Right forelimb (tissue), 1 donor: ENCODE data around the gene XYLT1.
A peak's percentile ranks its signal among the peaks of the same experiment; 100 is the strongest.

Experiments
- DNase-seq: peaks from one replicate; pipeline ENCODE4 v3.0.0-alpha.2; 2018

XYLT1 gene

DNA sequence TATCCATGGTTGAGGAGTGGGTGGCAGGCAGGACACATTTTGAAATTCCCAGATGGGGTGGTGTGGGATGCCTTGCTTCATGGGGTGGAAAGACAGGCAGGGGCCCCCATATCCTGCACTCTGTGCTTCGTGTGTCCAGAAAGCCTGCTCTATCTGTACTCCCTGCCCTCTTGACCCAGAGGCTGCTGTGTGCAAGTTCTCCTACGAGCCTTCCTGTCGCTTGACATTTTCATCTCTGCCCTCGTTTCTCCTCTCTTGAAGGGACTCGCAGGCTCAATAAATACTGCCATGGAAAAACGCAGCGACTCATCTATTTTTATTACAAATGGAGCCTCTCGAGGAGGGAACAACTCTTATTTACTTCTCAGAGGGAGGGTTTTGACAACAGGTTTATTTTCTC lies 254.8 kb downstream of the XYLT1 start:
- no peak for DNase-seq

DNA sequence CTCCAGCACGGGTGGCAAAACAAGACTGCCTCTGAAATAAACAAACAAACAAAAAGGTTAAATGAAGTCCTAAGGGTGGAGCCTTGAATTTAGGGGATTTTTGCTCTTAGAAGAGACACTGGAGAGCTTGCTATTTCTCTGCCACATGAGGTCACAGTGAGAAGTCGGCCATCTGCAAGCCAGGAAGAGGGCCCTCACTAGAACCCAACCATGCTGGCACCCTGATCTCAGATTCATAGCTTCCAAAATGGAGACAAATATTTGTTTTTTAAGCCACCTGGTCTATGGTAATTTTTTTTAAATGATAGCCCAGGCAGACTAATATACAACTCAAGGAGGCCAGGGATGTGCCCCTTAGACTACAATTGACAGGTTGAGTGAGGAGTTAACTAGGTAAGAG lies 255.5 kb downstream of the XYLT1 start:
- no peak for DNase-seq

DNA sequence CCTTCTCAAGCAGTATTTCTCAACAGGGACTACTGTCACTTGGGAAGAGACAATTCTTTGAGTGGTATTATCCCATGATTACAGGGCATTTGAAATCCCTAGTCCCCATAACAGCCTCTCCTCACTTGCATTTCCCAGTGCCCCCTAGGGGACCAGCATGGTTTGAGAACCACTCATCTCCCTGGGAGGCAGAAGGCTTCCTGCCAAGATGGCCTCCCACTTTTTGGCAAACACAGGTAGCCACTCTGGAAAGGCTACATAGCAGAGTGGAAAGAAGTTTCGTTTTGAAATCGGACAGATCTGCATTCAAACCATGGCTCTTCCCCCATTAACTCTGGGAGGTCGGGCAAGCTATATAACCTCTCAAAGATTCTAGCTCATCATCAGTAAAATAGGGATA lies 256.8 kb downstream of the XYLT1 start:
- DNase-seq, result no peak

DNA sequence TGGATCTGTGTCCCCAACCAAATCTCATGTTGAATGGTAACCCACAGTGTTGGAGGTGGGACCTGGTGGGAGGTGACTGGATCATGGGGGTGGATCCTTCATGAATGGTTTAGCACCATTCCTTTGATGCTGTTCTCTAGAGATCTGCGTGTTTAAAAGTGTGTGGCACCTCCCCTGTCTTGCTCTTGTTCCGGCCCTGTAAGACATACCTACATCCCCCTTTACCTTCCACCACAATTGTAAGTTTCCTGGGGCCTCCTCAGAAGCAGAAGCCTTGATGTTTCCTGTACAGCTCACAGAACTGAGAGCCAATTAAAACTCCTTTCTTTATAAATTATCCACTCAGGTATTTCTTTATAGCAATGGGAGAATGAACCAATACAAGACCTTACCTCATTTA lies 257.7 kb downstream of the XYLT1 start:
- DNase-seq, result no peak

DNA sequence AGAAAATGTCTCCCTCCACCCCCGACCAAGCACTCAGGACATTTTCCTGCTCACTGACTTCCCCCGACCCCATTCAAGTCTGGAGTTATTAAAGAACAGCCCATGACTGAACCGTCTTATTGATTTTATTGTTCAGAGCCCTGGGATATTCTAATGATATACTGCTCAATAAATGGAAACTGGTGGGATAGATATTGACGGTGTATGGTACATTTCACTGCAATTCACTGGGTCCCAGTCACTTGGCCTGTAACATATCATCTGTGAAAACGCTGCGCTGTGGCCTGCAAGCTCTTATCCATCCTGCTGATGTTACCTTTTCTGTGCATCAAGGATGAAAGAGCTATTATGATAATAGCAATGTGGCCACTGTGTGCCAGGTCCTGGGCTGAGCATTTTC lies 258.2 kb downstream of the XYLT1 start:
- no peak for DNase-seq

DNA sequence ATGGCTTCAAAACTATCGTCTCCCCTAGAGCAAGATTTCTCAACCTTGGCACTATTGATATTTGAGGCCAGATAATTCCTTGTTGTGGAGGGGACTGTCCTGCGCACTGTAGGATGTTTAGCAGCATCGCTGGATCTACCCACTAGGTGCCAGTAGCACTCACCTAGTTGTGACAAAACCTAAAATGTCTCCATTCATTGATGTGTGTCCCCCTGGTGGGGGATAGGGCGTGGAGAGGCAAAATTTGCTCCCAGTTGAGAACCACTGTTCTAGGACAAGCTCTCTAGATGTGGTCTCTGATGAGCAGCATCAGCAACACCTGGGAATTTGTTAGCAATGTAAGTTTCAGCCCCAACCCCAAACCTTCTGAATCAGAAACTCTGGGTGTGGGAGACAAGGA lies 259.0 kb downstream of the XYLT1 start:
- DNase-seq, result no peak

DNA sequence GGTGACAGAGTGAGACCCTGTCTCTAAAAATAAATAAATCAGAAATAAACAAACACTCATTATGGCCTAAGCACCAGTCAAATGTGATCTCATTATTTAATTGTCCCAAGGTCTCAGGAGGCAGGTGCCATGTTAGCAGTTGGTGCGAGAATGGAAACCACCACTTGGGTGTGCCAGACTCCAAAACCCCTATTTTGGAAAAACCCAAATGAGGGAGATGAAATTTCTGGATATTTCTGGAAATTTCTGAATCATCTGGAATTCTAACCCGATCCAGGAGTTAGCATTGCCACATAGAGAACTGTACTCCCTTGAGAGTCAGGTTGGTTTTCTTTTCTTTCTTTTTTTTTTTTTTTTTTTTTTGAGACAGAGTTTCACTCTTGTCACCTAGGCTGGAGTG lies 264.0 kb downstream of the XYLT1 start:
- DNase-seq, result no peak

DNA sequence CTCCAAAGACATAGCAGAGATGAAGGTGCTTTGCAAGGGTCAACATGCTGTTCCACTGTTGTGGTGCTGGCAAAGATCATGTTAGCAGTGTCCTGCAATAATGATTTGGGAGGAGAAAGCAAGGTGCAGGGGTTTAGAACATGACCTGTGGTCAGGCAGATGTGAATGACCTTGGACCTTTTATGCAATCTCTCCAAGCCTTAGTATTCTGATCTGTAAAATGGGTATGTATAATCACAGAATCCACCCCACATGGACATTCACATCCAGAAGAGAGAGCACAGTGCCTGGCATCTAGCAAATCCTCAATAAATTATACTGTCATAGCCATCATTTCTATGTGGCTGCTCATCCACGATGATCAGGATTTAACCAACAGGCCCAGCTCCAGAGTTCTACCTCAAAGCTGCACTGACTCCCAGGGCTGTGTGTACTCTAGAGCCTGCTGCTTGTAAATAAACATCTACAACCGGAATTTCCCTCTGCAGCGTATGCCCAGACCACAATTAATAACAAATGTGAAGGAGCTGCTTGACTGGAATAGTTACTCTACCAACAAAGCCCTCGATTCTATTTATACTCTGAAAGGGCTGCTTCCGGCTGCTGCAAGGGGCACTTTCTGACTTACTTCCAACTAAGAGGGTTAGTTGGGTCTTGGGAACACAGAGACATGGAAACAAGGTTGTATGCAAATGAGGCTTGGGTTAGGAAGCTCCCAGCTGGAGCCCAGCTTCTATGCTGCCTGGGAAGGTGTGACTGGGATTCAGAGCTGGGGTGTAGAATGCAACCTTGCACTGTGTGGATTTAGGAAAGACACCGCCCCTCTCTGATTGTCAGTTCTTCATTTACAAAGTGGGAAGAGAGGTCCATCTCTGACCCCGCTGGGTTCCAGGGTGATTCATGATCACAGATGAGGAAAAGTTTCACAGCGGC lies 265.2 kb downstream of the XYLT1 start:
- no peak for DNase-seq

DNA sequence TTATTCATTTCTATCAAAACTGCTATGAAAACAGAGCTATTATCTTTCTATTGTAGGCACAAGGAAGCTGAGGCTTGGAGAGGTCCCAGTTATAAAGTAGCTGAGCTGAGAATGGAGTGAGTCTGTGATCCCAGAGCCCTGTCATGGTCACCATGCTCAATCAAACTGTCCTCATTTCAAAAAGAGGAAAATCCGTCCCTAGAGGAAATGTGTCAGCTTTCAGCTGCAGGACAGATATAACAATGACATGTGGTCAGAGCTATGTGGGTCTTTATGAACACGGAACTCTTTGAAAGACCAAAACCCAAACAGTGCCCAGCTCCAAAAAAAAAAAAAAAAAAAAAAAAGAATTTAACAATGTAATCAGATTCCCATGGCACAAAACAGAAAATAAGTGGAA lies 266.1 kb downstream of the XYLT1 start:
- no peak for DNase-seq

DNA sequence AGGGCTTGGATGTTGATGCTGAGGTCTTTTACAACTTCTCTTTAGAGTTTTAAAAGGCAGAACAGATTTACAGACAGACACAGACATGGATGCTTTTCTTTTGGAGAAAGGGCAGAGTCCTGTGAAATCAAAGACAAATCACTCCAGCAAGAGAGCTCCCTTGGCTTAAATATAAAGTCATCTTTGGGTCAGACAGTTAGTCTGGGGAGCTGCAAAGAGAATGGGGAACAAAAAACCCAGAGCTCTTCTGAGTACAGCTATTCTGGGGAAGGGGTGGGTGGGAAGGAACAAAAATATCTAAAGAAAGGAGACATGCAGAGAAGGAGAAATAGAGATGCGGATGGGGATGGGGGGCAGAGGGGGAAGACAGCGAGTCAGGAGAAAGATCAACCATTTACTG lies 266.6 kb downstream of the XYLT1 start:
- no peak for DNase-seq

DNA sequence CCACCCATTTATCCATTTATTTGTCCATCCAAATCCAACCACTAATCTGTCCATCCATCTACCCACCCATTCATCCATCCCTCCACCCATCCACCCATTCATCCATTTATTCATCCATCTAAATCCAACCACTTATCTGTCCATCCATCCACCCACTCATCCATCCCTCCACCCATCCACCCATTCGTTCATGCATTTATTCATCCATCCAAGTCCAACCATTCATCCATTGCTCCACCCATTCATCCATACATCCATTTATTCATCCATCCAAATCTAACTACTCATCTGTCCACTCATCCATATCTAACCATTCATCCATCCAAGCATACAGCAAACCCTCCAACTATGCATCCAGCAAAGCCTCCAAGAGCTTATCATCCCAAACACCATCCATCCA lies 267.3 kb downstream of the XYLT1 start:
- DNase-seq, result no peak

DNA sequence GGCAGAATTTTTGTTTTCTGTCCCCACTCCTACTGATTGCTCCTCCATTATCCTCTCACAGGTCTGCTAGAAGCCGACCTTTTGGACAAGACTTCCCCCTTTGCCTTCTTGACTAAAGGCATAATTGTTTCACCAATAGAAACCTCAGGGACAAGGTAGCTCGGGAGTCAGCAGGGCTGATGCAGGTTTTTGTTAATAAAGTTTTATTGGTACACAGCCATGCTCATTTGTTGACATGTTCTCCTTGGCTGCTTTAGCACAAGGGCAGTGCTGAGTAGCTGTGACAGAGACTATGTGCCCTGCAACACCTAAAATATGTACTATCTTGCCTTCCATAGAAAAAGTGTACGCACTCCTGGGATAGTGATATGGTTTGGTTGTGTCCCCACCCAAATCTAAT lies 271.6 kb downstream of the XYLT1 start:
- no peak for DNase-seq

DNA sequence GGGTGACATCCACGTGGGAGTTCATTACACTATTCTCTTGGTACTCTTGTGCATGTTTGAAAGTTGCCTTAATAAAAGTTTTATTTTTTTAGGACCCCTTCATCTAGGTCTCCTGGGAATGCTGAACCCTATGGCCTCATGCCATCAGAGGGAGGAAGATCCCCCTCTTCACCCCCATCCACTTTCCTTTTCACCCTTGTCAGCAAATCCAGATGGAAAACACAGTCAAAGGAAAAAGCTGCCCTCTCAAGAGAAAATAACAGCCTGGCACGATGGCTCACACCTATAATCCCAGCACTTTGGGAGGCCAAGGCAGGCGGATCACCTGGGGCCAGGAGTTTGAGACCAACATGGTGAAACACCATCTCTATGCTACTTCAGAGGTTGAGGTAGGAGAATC lies 274.2 kb downstream of the XYLT1 start:
- DNase-seq, result no peak

DNA sequence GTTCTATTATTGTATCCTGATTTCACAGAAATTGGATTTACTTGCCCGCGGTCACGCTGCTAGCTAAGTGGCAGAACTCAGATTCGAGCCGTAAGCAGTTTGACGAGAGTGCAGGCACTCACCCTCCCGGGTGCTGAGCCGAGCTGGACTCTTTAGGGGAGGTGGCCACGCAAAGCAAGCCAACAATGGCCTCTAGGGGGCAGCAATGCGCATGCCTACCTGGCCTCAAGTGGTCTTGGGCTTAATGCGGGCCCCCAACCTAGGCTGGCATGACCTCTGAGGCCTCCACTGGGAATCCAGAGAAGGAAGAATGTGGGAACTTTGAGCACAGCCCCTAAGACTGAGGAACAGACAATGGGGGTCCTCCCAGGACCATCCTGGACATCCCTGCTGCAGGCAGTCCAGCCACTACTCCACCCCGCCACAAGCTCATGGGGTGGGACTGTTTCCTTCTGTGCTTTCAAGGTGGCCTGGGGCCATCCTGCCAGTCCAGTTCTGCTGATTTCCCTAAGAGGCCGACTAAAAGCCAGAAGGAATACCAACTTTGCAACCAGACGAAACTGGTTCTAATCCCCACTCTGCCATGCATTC lies 276.5 kb downstream of the XYLT1 start:
- peak; percentile 52 for DNase-seq

DNA sequence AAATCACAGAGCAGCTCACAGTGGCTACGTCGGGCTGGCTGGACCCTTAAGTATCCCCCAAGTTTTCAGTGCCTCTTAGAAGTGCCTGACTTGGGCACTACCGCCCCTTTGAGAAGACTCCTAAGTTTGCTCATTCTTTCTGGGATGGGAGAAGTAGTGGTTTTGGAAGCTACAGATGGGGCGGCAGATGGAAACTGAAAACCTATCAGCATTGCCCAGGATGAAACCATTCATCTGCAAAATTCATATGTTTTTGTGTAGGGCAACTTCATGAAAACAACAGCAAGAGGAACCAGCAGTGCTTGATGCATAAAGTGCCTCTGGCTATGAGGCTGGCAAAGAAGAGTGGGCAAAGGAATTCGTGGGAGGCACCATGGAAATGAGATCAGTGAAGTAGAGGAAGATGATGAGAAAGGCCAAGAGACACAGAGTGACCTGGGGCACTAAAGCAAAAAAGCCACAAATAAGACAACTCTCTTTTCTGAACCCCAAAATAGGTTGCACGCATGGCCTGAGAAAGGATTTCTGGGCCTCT lies 277.1 kb downstream of the XYLT1 start:
- DNase-seq, result no peak

DNA sequence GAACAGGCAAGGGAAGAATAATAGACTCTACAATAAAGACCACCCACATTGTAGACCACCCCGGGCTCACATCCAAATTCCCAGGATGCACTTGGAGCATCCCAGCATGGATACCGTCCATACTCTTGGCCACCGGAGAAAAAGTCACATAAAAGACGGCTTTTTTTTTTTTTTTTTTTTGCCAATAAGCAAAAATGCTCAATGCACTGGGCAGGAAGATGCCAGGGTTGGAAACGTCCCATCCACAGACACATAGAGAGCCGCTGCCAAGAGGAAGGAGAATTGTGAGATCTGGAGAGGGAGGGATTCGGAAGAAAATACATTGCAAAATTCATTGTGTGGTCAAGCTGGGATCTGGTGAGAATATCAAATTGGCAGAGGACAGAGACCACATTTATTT lies 286.7 kb downstream of the XYLT1 start:
- DNase-seq, result no peak

DNA sequence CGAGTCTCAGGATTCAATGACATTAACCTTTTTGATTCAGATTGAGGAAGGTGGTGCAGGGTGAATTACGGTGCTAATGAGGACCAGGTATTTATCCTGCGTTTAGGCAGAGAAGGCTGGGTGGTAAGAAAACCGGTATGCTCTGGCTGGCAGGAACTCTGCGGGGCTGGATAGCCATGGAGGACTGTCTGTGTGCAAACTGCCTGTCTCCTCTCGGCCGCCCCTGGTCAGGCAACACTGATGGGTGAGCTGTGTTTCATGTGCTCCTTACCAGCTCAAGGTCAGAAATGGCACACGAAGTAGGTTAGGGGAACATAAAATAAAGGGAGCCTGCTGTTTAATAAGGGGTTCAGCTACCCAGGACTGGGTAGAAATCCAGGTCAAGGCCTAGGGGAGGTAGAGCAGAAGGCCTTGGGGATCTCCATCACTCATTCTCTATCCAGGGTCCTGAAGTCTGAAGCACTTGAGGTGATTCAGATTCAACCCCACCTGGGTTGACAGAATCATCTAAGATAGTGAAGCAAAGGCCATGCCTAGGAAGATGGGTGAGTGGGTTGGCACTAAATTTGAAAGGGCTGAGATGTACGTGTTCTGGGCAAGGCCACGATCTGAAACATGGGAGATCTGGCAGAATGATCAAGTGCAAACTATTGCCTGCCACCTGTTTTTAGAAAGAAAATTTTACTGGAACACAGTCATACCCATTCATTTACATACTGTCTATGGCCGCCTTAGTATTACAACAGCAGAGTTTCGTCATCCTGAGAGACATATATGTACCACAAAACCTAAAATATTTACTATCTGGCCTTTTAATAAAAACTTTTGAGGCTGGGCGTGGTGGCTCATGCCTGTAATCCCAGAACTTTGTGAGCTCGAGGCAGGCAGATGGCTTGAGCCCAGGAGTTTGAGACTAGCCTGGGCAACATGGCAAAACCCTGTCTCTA lies 292.5 kb downstream of the XYLT1 start:
- DNase-seq, result no peak

DNA sequence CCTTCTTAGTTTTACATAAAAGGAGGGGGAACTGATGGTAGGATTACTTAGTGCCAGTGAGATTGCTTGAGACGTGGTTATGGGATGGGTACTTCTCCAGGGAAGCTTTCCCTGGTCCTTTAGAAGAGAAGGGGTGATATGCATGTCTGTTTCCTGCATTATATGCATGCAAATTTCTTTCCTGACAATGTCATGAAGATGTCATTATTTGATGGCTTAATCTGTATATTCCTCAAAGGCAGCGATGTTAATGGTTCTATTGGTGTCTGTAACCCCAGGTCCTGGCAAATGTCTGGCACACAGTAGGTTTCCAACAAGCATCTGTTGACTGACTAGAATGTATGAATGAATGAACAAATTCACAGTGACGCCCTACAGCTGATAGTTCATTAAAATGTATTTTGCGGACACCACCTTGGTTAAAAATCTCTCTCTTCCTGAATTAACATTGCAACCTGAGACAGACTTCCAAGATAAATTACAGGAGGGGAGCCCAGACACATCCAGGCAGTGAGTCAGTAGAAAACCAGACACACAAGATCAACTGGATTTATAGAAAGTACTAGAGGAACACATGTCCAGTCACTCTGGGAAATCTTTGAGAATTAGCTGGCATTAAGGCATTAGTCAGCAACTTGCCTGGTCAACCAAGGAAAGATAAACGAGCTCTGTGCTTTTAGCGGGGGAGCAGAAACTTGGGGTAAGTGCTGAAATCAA lies 293.4 kb downstream of the XYLT1 start:
- no peak for DNase-seq

DNA sequence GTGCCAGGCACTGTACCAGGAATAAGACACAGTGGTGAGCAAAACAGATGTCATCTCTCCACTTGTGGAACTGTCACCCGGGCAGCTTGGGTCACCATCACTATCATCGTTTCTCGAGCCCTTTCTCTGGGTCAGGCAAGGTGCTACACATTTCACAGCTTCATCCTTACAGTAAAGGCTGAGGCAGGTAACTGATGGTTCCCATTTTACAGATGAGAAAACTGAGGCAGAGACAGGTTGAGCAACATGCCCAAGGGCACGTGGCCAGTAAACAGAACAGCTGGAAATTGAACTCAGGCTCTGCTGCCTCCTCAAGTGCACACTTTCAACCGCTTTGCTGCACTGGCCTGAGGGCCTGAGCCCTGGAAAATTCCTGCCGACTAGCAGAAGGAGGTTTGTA lies 294.6 kb downstream of the XYLT1 start:
- no peak for DNase-seq

DNA sequence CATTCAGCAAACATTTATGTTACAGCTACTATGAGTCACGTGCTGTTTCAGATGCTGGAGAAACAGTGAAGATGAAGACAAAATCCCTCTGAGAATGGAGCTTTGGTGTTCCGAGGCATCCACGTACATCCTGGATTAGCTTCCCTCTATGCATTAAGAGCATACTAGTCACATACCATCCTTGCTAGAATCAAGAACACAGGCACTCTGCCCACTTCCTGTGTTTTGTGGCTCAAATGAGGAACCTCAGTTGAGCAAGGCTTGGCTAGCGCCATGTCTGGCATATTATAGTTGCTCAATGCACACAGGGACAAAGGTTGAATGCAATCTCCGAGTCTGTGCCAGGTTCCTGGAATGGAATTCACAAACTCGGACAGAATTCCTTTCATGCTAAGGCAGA lies 297.5 kb downstream of the XYLT1 start:
- no peak for DNase-seq

DNA sequence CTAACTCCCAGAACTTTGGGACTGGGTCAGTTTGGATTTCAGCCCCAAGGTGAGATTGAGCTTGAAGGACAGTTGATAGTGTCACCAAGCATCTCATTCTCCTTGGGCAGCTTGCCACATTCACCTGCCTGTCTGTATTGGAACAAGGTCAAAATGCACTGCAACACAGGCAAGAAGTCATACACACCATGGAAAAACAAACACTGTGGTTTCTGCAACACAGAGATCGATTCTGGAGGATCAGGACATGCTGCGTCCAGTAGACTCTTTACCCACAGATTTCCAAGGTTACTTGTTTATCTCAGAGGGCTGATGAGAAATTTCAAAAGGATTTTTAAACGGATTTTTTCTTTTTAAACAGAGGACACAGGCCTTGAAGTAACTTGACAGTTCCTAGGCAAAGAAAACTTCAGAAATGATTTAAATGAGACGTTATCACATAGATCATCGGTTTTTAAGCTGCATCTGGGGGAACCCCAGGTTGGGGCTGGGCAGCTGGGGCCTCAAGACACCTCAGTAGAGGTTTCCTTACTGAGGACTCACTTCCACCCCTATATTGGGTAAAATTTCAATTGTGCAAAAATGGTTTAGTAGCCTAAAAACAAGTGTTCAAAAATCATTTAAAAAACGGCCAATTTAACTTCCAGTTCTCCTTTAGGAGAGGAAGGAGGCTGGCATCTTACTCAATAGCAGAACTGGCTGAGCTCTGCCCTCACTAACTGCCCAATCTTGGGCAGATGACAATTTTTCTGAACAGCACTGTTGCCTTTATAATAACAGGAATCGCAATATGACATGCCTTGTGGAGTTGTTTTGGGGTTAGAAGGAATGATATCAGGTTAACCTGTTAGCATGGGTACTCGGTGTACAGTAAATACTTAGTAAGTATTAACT lies 299.3 kb downstream of the XYLT1 start:
- no peak for DNase-seq

DNA sequence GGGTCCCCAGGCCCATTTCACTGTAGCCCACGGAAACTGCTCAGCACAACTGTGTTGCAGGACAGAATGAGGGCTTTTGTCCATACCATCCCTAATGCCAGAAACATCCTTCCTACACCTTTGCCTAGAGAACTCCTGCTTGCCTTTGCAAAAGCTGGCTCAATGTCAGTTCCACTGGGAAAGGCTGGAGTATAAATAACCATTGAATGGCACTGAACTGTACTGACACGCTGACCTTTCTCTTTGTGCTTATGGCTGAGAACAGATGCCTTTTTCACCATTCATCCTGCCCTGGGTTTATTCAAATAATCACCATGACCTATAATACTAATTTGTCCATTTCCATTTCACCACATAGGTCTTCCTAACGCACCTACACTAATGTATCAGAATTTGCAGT lies 300.3 kb downstream of the XYLT1 start:
- DNase-seq, result no peak
